GM12872 (cell line): ENCODE data around the gene KLF5.

Source experiments
- CTCF ChIP-seq: IDR thresholded peaks from 3 replicates; pipeline ENCODE4 v1.5.1; 2011; ENCODE audit warnings: low read depth, mild to moderate bottlenecking, low read length, moderate library complexity; ENCODE audit not compliant: insufficient read depth

The KLF5 gene

GRCh38 chr13:73036566-73036965, 22.2 kb upstream of the KLF5 start:
- no peak for TF ChIP-seq CTCF

- no peak for TF ChIP-seq CTCF
These were observed 20.7 kb upstream of the KLF5 start for GRCh38 chr13:73038064-73038463.

- no peak for TF ChIP-seq CTCF
These were observed 19.4 kb upstream of the KLF5 start for GRCh38 chr13:73039201-73040108.

- TF ChIP-seq CTCF, result no peak
These were observed 18.3 kb upstream of the KLF5 start for GRCh38 chr13:73040484-73040883.

- TF ChIP-seq CTCF, result no peak
These were observed 17.7 kb upstream of the KLF5 start for GRCh38 chr13:73040968-73041596.

- no peak for TF ChIP-seq CTCF
These were observed 13.8 kb upstream of the KLF5 start for GRCh38 chr13:73045031-73045430.

GRCh38 chr13:73054712-73055111, 4.1 kb upstream of the KLF5 start:
- no peak for TF ChIP-seq CTCF
